ENCODE results near the gene PLXDC1.
"Not testable (repeated sequence)": the region's sequence is repeated elsewhere in the genome, so short reads cannot be mapped to it uniquely, and the experiment has no call there.

Gene PLXDC1

DNA sequence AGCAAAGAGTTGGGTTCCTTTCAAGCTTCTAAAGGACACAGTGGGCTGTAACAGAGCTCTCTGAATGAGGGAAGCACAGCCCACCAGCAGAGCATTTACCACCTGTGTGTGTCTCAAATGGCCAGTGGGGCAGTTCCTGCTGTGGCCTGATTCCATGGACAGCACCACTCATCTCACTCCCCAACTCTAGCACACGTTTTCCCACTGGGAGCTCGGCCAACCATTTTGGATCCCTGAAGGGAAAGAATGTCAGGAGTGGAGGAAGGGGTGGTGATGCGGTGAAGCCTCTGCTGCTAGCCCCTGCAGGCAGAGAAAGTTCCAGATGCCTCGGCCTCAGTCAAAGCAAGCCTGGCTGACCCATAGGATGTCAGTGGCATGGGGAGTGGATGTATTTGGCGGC is 86.6 kb downstream of the PLXDC1 start:
- H3K9me3 ChIP-seq (ENCODE audit: low read length), result no peaks in the 10 kb centered on the region
- no peaks in the 10 kb centered on the region for H3K27me3 ChIP-seq (ENCODE audit: insufficient read depth, low read length)
- no peak overlapping the region for H3K4me3 ChIP-seq (ENCODE audit: low read length)
- H3K36me3 ChIP-seq (ENCODE audit: insufficient read depth, low read length), result no peaks in the 10 kb centered on the region
- no peak overlapping the region for H2AFZ ChIP-seq (ENCODE audit: low read depth, low read length)
- no peaks in the 10 kb centered on the region for H3K4me1 ChIP-seq (ENCODE audit: insufficient read depth, low read length)

DNA sequence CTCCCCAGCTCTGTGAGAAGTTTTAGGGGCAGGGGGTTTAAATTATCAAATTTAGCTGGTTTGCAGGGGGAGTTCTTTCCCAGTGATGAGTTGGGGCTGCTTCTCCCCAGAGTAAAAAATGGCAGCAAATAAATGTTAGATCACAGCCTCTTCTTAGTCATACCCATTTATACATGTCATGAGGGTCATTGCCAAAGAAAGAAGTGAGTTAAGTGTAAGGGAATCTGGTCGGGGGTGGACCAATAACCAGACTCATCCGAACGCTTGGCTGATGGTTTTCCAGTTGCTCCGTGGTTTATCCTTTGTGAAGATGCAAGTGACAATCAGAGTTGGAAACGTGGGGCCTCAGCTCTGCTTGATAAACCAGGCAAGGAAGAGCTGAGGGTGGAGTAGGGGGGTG is 87.1 kb downstream of the PLXDC1 start:
- Histone ChIP-seq H3K36me3 (ENCODE audit: insufficient read depth, low read length) (no peaks in the 10 kb centered on the region), H3K4me3 (ENCODE audit: low read length) (no peak overlapping the region), H3K27me3 (ENCODE audit: insufficient read depth, low read length) (no peaks in the 10 kb centered on the region), H2AFZ (ENCODE audit: low read depth, low read length) (no peak overlapping the region), H3K4me1 (ENCODE audit: insufficient read depth, low read length) (no peaks in the 10 kb centered on the region), H3K9me3 (ENCODE audit: low read length) (no peaks in the 10 kb centered on the region)

DNA sequence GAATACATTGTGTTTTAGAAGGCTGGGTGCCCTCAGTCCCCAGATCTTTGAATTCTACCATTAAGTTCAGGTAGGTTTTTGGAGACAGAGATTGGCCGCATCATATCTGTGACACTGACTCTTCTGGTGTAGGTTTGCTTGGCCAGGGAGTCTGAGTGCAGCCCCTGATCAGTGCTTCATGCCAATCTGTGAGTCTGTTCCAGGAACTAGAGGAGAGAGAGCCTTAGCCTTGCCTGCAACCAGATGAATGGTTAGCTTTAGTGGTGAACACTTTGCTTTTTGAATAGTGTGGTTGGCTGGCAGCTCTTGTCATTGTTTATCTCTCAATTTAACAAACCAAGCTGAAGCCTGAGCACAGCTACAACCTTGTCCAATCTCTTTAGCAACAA is 87.8 kb downstream of the PLXDC1 start:
- Histone ChIP-seq H3K4me1 (ENCODE audit: insufficient read depth, low read length) (no peaks in the 10 kb centered on the region), H3K36me3 (ENCODE audit: insufficient read depth, low read length) (no peaks in the 10 kb centered on the region)

DNA sequence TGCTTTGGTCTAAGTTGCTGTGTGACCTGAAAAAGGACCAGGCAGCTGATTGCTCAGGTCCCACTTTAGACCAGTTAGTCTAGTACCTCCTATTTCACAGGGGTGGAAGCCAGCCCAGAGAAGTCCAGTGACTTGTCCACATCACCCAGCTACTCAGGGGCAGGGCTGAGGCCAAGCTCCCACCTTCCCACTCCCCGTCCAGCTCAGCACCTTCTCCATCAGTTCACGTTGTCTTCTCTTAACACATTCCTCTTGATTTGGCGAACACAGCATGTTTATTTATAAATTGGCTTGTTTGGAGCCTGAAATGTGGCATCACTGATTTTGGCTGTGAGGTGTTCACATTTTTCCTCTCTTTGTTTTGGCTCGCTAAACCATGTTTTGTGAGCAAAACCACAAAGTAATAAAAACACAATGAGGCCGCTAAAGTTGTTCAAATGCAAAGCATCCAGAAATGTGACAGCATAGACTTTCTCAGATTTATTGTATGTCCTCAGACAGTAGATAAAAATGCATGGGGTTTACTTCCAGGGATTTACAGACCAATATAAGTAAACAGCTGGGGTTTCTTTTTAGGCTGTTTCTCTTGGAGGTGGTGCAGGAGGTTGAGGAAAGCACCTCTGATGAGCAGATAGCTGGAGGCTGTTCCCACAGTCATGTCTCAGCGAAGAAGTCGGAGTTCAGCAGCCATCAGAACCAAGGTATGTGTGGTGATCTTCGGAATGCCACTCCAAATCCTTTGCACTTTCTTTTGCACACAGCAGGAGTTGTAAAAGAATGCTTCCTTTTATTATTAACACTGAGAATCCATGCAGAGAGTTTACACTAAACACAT is 88.4 kb downstream of the PLXDC1 start:
- no peak overlapping the region for H2AFZ ChIP-seq (ENCODE audit: low read depth, low read length)
- no peaks in the 10 kb centered on the region for H3K9me3 ChIP-seq (ENCODE audit: low read length)
- H3K4me1 ChIP-seq (ENCODE audit: insufficient read depth, low read length), result peaks cover 2% of the 10 kb centered on the region
- no peaks in the 10 kb centered on the region for H3K27me3 ChIP-seq (ENCODE audit: insufficient read depth, low read length)
- no peak overlapping the region for H3K4me3 ChIP-seq (ENCODE audit: low read length)
- no peaks in the 10 kb centered on the region for H3K36me3 ChIP-seq (ENCODE audit: insufficient read depth, low read length)

More for the DNA sequence above, 87.8 kb downstream of the PLXDC1 start:
- Histone ChIP-seq H3K27me3 (ENCODE audit: insufficient read depth, low read length) (no peaks in the 10 kb centered on the region), H3K9me3 (ENCODE audit: low read length) (no peaks in the 10 kb centered on the region), H3K4me3 (ENCODE audit: low read length) (no peak overlapping the region), H2AFZ (ENCODE audit: low read depth, low read length) (no peak overlapping the region)

DNA sequence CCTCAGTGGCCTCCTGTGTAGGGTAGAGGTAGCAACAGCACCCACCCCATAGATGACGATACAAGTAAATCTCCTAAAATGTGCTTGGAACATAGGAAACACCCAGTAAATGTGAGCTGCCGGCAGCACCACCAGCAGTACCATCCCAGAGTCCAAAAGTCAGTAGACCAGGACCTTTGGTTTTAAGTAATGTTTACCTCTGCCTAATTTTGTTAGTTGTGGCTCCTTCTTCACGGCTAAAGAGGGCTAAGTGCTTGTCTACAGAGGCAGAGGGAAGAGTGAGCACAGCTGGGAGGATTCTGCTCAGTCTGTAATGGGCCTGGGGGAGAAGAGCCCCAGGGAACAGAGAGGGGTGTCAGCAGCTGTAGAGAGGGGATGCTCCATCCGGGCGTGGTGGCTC is 92.9 kb downstream of the PLXDC1 start:
- Histone ChIP-seq H3K4me1 (ENCODE audit: insufficient read depth, low read length) (peaks cover 9% of the 10 kb centered on the region), H3K9me3 (ENCODE audit: low read length) (no peaks in the 10 kb centered on the region), H3K36me3 (ENCODE audit: insufficient read depth, low read length) (no peaks in the 10 kb centered on the region), H3K27me3 (ENCODE audit: insufficient read depth, low read length) (no peaks in the 10 kb centered on the region), H2AFZ (ENCODE audit: low read depth, low read length) (no peak overlapping the region), H3K4me3 (ENCODE audit: low read length) (no peak overlapping the region)

- H2AFZ ChIP-seq (ENCODE audit: low read depth, low read length), result no peak overlapping the region
- H3K4me1 ChIP-seq (ENCODE audit: insufficient read depth, low read length), result peaks cover 9% of the 10 kb centered on the region
- H3K9me3 ChIP-seq (ENCODE audit: low read length), result no peaks in the 10 kb centered on the region
- no peaks in the 10 kb centered on the region for H3K36me3 ChIP-seq (ENCODE audit: insufficient read depth, low read length)
- H3K27me3 ChIP-seq (ENCODE audit: insufficient read depth, low read length), result no peaks in the 10 kb centered on the region
- H3K4me3 ChIP-seq (ENCODE audit: low read length), result peak overlapping the region; percentile 61
Observed at GRCh38 chr17:39057701-39058206, 93.7 kb downstream of the PLXDC1 start.

- peaks cover 9% of the 10 kb centered on the region for H3K4me1 ChIP-seq (ENCODE audit: insufficient read depth, low read length)
- peaks cover 3% of the 10 kb centered on the region for H3K27me3 ChIP-seq (ENCODE audit: insufficient read depth, low read length)
- no peaks in the 10 kb centered on the region for H3K36me3 ChIP-seq (ENCODE audit: insufficient read depth, low read length)
- no peak overlapping the region for H3K4me3 ChIP-seq (ENCODE audit: low read length)
- no peak overlapping the region for H2AFZ ChIP-seq (ENCODE audit: low read depth, low read length)
- no peaks in the 10 kb centered on the region for H3K9me3 ChIP-seq (ENCODE audit: low read length)
Observed at GRCh38 chr17:39054111-39054645, 97.3 kb downstream of the PLXDC1 start.

GRCh38 chr17:39052423-39052822 is 99.0 kb downstream of the PLXDC1 start:
- not testable (repeated sequence) for H2AFZ ChIP-seq (ENCODE audit: low read depth, low read length); H3K9me3 ChIP-seq (ENCODE audit: low read length); H3K36me3 ChIP-seq (ENCODE audit: insufficient read depth, low read length); H3K27me3 ChIP-seq (ENCODE audit: insufficient read depth, low read length); H3K4me3 ChIP-seq (ENCODE audit: low read length); H3K4me1 ChIP-seq (ENCODE audit: insufficient read depth, low read length)

DNA sequence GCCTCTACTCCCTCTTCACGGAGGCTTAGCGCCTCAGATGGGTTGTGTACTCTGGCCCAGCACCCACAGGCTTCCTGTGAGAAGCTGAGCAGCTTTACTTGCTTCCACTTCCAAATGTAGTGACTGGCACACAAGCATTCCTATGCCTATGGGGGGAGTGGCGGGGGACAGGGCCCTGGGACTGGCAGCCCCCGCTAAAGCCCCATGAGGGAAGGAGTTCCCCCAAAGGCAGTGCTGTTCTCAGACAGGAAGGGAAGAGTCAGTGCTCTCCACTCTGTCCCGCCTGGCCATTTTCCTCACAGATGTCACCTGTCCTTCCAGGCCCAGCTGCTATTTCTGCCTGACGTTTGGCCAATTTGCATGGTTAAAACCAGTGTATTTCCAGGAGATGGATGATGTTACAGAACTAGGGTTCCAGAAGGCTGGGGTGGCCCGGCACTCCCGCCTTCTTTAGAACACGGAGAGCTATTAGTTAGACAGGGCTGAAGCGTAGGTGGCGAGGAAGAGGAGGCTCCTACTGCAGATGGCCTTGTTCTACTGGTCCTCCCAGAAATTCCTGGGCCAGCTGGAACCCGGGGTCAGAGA is 100.3 kb downstream of the PLXDC1 start:
- peaks cover 3% of the 10 kb centered on the region for H3K27me3 ChIP-seq (ENCODE audit: insufficient read depth, low read length)
- no peaks in the 10 kb centered on the region for H3K36me3 ChIP-seq (ENCODE audit: insufficient read depth, low read length)
- no peak overlapping the region for H2AFZ ChIP-seq (ENCODE audit: low read depth, low read length)
- peaks cover 14% of the 10 kb centered on the region for H3K9me3 ChIP-seq (ENCODE audit: low read length)
- no peaks in the 10 kb centered on the region for H3K4me1 ChIP-seq (ENCODE audit: insufficient read depth, low read length)
- H3K4me3 ChIP-seq (ENCODE audit: low read length), result no peak overlapping the region

- H3K27me3 ChIP-seq (ENCODE audit: insufficient read depth, low read length), result peaks cover 10% of the 10 kb centered on the region
- no peak overlapping the region for H3K4me3 ChIP-seq (ENCODE audit: low read length)
- no peaks in the 10 kb centered on the region for H3K4me1 ChIP-seq (ENCODE audit: insufficient read depth, low read length)
- no peak overlapping the region for H2AFZ ChIP-seq (ENCODE audit: low read depth, low read length)
- peaks cover 16% of the 10 kb centered on the region for H3K9me3 ChIP-seq (ENCODE audit: low read length)
- H3K36me3 ChIP-seq (ENCODE audit: insufficient read depth, low read length), result no peaks in the 10 kb centered on the region
Observed at GRCh38 chr17:39045948-39046679, 105.3 kb downstream of the PLXDC1 start.

DNA sequence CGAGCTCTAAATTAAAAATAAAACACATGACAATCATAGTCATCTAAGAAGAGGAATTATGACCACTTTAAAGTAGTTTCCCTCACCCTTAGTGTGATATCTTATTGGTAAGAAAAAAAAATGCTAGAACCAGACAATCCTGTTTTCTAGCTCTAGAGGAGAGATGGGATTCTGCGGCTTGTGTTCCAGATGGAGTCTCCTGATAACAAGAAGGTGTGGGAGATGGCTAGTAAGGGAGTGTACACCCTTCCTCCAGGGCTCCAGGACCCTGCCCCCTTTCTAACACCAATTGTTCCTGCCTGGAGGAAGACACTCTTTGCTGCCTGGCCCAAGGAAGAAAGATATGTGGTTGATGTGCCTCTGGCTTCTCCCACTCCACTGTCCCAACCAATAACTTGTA is 115.4 kb downstream of the PLXDC1 start:
- Histone ChIP-seq H3K4me3 (ENCODE audit: low read length) (no peak overlapping the region), H3K9me3 (ENCODE audit: low read length) (peaks cover 3% of the 10 kb centered on the region), H3K27me3 (ENCODE audit: insufficient read depth, low read length) (peaks cover 9% of the 10 kb centered on the region), H3K36me3 (ENCODE audit: insufficient read depth, low read length) (no peaks in the 10 kb centered on the region), H2AFZ (ENCODE audit: low read depth, low read length) (no peak overlapping the region), H3K4me1 (ENCODE audit: insufficient read depth, low read length) (no peaks in the 10 kb centered on the region)

DNA sequence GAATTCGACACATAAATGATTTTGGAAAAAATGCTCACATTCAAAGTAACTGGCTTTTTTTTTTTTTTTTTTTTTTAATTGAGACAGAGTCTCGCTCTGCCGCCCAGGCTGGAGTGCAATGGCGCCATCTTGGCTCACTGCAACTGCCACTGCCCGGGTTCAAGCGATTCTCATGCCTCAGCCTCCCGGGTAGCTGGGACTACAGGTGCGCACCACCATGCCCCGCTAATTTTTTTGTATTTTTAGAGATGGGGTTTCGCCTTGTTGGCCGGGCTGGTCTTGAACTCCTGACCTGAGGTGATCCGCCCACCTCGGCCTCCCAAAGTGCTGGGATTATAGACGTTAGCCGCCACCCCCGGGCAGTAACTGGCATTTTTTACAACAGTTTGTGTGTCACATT is 115.9 kb downstream of the PLXDC1 start:
- H3K4me3 ChIP-seq (ENCODE audit: low read length); H3K4me1 ChIP-seq (ENCODE audit: insufficient read depth, low read length); H3K9me3 ChIP-seq (ENCODE audit: low read length); H3K36me3 ChIP-seq (ENCODE audit: insufficient read depth, low read length); H2AFZ ChIP-seq (ENCODE audit: low read depth, low read length); H3K27me3 ChIP-seq (ENCODE audit: insufficient read depth, low read length): not testable (repeated sequence)

DNA sequence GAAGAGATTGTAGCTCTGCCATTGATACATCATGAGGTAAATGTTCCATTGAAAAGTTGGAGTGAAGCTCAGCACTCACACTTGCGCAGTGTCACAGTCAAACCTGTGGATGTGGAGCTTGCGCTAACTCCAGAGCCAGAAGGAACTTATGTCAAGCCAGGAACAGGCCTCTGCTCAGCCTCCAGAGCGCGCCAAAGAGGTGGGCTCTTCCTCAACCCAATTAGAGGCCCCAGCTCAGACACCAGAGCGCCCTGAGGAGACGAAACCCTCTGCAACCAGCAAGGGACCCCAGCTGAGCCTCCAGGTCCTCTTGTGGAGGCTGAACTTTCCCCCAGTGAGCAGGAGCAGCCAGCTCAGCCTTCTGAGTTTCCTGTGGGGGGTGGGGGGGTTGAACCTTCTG is 122.7 kb downstream of the PLXDC1 start:
- no peak overlapping the region for H3K4me3 ChIP-seq (ENCODE audit: low read length)
- no peaks in the 10 kb centered on the region for H3K36me3 ChIP-seq (ENCODE audit: insufficient read depth, low read length)
- peaks cover 6% of the 10 kb centered on the region for H3K4me1 ChIP-seq (ENCODE audit: insufficient read depth, low read length)
- H3K27me3 ChIP-seq (ENCODE audit: insufficient read depth, low read length), result peaks cover 40% of the 10 kb centered on the region
- H2AFZ ChIP-seq (ENCODE audit: low read depth, low read length), result no peak overlapping the region
- H3K9me3 ChIP-seq (ENCODE audit: low read length), result peaks cover 5% of the 10 kb centered on the region

All from neuron (in vitro differentiated cells).